IPS-18c (cell line): Measurements from ENCODE around the gene TNS4.

Experiments used
- H3K4me3 ChIP-seq: 2 replicates; pipeline ENCODE4 v1.7.0; 2013; ENCODE audit warnings: low read depth, mild to moderate bottlenecking, low read length, moderate library complexity; ENCODE audit not compliant: insufficient read depth
- H3K9me3 ChIP-seq: one replicate; pipeline ENCODE4 v1.6.1; 2013; ENCODE audit warnings: mild to moderate bottlenecking, low read length, moderate library complexity; ENCODE audit not compliant: control insufficient read depth, insufficient read depth

The TNS4 gene

DNA sequence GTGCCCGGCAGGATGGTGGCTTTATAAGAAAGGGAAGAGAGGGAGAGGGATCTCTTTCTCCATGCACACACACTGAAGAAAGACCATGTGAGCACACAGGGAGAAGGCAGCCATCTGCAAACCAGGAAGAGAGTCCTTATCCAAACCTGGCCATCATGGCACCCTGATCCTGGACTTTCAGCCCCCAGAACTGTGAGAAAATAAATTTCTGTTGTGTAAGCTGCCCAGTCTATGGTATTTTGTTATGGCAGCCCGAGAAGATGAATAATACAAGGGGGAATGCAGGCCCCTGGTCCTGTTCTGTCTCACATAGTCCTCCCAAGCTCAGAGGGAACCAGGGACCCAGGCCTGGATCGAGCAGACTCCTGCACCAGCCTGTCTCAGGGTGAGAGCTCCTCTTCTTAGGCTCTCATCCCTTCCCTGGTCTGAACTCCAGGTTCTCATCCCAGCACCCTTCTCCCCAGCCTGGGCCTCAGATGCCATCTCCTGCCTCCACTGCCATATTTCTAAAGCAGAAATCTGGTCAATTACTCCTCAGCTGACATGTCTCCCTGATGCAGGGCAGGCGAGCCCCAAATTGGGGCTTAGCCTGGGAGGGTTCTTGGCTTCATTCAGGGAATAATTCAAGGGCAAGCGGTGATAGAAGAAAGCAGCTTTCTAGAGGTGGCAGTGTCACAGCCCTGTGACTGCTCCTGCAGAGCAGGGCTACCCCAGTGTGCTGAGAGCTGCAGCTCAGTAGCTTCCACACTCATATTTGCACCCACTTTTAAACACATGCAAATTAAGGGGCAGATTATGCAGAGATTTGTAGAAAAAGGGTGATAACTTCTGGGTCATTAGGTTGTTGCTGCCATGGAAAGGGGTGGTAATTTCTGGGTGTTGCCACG, 29.3 kb downstream of the TNS4 start:
- Histone ChIP-seq H3K4me3 (no peak overlapping the region), H3K9me3 (peaks cover 3% of the 10 kb centered on the region)

DNA sequence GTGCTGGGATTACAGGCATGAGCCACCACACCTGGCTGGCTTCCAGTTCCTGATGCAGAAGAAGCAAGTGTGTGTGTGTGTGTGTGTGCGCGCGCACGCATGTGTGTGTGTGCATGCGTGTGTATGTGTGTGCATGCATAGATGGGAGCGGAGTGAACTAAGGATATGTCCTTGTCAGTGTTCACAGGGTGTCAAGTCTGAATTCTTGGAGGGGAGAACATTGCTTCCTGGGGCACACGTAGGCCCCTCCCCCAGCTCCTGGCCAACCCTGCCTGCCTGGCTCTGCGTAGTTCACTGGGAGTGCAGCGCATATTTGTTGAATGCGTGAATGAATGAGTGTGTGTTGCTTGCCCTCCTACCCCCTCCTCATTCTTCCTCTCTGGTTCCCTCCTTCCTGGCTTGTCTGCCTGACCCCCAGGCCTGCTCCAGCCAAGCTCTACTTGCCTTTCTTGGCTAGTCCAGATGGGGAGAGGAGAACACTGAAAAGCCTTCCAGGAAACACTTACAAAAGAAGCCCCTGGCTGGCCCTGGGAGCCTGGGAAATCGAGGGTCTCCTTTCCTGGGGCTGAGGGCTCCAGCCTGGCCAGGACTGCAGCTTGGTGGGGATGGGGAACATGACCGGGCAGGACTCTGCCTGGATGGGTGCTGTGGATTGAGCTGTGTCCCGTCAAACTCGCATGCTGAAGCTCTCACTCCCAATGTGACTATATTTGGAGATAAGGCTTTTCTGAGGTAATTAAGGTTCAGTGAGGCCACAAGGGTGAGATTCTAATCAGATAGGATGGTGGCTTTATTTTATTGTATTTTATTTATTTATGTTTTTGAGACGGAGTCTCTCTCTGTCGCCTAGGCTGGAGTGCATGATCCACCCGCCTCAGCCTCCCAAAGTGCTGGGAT, 30.2 kb downstream of the TNS4 start:
- peaks cover 3% of the 10 kb centered on the region for H3K9me3 ChIP-seq
- no peak overlapping the region for H3K4me3 ChIP-seq

DNA sequence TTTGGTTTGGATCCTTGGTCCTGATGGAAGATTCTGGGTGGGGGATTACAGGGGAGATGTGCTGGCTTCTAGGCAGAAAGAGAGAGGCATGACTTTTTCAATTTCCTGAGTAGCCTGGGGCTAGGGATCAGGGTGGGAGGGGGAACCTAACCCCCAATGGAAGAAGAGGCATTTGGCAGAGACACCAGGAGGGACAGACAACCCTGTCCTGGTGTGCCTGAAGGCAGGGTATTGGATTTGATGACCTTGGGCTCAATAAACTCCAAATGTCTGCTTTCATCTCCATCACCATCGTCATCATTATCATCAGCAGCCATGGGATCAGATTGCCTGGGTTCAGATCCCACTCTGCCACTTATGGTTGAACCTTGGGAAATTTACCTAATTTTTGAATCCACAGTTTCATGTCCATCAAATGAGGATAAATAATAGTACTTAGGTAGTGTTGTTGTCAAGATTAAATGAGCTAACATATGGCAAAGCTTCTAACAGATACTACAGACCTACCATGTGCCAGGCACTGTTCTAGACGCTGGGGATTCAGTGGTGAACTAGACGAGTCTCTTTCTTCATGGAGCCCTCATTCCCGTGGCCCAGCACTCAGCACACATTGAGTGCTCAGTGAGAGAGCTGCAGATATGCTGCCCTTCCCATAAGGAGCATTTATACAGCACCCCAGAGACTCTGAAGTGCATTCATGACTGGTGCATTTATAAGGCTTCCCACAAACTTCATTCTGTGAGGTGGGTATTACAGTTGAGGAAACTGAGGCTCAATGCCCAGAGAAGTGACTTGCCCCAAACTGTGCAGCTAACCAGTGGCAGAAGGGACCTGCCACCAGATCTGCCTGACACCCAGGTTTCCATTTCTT, 31.4 kb downstream of the TNS4 start:
- Histone ChIP-seq H3K4me3 (no peak overlapping the region), H3K9me3 (peaks cover 3% of the 10 kb centered on the region)

DNA sequence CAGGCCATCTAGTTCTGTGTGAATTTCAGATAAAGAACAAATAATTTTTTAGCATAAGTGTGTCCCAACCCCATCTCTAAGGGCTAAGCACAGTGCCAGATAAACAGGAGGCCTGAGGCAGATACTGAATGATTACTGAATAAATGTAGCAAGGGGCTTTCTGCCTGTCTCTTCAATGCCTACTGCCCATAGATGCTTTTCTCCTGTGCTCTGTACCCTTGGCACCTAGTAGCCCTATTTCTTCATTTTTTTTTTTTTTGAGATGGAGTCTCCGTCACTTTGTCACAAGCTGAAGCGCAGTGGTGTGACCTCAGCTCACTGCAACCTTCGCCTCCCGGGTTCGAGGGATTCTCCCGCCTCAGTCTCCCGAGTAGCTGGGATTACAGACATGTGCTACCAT, 32.9 kb downstream of the TNS4 start:
- H3K9me3 ChIP-seq: peaks cover 3% of the 10 kb centered on the region
- no peak overlapping the region for H3K4me3 ChIP-seq

DNA sequence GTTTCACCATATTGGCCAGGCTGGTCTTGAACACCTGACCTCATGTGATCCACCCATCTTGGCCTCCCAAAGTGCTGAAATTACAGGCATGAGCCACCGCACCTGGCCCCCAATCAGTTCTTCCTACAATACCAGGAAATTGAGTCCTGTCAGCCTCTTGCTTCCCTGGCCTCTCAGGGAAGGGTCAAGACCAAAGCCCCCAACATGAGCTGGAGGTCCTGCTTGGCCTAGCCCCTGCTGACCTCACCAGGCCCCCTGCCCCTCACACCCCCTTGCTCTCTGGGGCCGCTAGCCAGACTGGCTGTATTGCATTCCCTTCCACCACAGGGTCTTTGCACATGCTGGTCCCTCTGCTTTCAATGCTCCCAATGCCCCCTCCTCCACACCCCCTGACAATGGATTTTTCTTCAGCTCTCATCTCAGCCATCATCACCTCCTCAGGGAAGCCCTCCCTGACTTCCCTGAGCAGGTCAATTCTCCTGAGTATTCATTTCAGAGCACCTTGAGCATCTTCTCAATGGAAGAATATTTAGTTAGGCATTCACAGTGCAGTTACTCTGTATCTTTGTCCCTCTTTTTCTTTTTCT, 34.0 kb downstream of the TNS4 start:
- no peak overlapping the region for H3K4me3 ChIP-seq
- H3K9me3 ChIP-seq: no peaks in the 10 kb centered on the region

- Histone ChIP-seq H3K4me3 (no peak overlapping the region), H3K9me3 (no peaks in the 10 kb centered on the region)
Measured at GRCh38 chr17:40466298-40466971, 35.0 kb downstream of the TNS4 start.

GRCh38 chr17:40464392-40464855, 37.0 kb downstream of the TNS4 start:
- H3K4me3 ChIP-seq: no peak overlapping the region; the same call in 1 of the 2 replicates
- no peaks in the 10 kb centered on the region for H3K9me3 ChIP-seq

DNA sequence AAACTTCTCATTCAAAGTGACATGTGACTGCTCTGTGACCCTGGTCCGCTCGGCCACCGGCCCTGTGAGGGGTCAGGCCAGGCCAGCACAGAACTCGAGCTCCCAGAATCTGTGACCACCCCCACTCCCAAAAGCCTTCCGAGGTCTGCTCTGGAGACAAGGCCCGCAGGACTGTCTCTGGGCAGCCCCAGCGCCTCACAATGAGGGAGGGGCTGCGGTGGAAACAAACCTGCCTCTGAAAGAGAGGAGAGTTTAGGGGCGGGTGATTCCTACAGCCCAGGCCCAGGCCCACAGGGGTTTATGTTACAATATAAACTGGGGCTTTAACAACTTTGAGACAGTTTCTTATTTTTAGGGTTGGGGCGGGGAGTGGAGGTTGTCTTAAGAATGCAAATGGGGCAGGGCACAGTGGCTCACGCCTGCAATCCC, 38.3 kb downstream of the TNS4 start:
- H3K9me3 ChIP-seq: no peaks in the 10 kb centered on the region
- H3K4me3 ChIP-seq: no peak overlapping the region

GRCh38 chr17:40462343-40463121, 38.9 kb downstream of the TNS4 start:
- H3K9me3 ChIP-seq: no peaks in the 10 kb centered on the region

GRCh38 chr17:40461732-40462342, 39.6 kb downstream of the TNS4 start:
- no peak overlapping the region for H3K4me3 ChIP-seq
- no peaks in the 10 kb centered on the region for H3K9me3 ChIP-seq

More at GRCh38 chr17:40462343-40463121, 38.9 kb downstream of the TNS4 start:
- H3K4me3 ChIP-seq: no peak overlapping the region

DNA sequence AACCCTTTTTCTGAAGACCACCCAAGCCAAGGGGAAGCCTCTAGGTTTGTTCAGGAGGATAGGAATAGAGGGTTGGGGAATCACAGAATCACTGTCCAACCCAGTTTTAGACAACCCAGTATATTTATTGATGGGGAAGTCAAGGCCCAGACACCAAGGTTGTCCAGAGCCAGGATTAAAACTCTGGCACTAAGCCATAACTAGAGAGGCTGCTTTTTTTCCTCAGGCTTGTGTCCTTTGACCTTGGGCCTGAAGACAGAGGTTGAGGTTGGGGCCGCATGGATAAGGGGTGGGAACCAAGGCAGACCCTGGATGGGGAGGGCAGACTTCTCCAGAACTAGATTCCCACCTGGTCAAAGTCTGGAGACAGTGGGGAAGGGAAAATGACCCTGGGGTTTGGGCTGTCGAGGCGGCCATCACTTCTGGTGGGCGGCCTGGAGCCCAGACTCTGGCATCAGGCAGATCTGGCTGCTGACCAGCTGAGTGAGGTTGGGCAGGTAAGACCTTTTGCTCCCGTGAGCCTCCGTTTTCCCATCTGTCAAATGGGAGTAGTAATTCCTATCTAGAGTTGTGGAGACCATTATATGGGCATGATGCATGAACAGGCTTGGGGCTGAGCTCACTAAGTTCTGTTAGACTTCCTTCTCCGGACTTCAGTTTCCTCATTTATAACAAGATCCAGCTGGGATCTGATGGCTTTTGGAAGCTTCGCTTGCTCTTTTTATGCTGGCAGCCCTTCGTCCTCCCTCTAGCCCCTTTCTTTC, 40.3 kb downstream of the TNS4 start:
- H3K9me3 ChIP-seq: no peaks in the 10 kb centered on the region
- H3K4me3 ChIP-seq: no peak overlapping the region

GRCh38 chr17:40460604-40460967, 40.8 kb downstream of the TNS4 start:
- no peaks in the 10 kb centered on the region for H3K9me3 ChIP-seq
- H3K4me3 ChIP-seq: no peak overlapping the region

DNA sequence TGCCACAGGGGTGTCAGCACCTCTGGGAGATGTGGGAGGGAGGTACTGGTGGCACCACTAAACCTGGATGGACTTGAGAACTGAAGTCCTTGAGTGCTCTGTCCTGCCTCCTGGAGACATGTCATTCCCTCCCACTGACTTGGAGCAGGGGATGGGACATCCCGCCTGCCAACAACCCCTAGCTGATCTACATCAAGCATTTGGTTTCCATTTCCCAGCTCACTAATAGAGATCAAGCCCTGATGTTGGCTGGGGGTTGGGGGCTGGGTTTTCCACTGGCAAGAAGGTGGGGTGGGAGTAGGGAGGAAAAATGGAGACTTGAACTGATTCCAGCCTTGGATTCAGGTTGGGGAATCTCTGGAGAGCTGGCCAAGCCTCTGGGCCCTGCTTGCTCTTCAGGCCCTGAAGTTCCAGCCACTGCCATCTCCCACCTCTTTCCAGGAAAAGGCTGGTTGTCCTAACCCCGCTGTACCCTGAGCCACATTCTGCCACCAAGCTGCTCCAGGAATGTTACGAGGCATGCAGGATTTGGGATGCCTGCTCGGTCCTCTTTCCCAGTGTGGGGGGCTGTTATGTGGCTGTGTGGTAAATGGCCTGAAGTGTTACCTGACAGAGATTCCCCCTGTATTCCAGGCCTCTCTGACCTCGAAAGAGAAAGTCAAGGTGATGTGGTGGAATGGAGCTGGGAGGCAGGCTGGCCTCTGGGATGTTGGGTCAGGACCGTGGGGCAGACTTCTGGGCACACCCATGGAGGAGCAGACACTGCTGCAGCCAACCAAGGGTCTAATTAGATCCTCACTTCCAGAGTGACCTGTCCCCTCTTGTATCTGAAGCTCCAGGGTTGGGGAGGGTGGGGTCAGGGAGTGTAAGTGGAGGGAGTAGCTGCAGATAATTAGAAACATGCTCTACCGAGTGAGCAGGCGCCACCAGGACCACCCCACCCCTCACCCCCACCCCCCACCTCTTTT, 41.5 kb downstream of the TNS4 start:
- no peaks in the 10 kb centered on the region for H3K9me3 ChIP-seq
- no peak overlapping the region; the same call in 1 of the 2 replicates for H3K4me3 ChIP-seq
